ENCODE data around the gene RRP15.

- TF ChIP-seq, protein P1, sequence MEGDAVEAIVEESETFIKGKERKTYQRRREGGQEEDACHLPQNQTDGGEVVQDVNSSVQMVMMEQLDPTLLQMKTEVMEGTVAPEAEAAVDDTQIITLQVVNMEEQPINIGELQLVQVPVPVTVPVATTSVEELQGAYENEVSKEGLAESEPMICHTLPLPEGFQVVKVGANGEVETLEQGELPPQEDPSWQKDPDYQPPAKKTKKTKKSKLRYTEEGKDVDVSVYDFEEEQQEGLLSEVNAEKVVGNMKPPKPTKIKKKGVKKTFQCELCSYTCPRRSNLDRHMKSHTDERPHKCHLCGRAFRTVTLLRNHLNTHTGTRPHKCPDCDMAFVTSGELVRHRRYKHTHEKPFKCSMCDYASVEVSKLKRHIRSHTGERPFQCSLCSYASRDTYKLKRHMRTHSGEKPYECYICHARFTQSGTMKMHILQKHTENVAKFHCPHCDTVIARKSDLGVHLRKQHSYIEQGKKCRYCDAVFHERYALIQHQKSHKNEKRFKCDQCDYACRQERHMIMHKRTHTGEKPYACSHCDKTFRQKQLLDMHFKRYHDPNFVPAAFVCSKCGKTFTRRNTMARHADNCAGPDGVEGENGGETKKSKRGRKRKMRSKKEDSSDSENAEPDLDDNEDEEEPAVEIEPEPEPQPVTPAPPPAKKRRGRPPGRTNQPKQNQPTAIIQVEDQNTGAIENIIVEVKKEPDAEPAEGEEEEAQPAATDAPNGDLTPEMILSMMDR (conservative IDR thresholded peaks at IDR 0.05; ENCODE audit: low read depth, low read length), result no peak
- no peak for TF ChIP-seq EZH2 (IDR thresholded peaks at IDR 0.05; ENCODE audit: borderline replicate concordance, low read depth, low read length, poor library complexity, severe bottlenecking)
Measured at GRCh38 chr1:218312509-218312908, 27.4 kb downstream of the RRP15 start.

Data from A673 (cell line).